Ascending aorta (tissue), 2 donors: ENCODE results near the gene PDE8B. TPM values are rescaled to one million over a fixed set of nuclear protein-coding genes. Genes with fewer than 3 reads are reported as not detected.

Experiments
- DNase-seq, 2 donors: peaks; one replicate each; pipeline ENCODE4 v3.0.0-alpha.2; 2019; ENCODE audit warnings: low spot score in 2 of 2
- H3K27ac ChIP-seq, 2 donors: fragments of 200-600 bp; sonication (generic); one replicate each; pipeline ENCODE4 v1.5.1; 2016 to 2017; ENCODE audit warnings: mild to moderate bottlenecking in 1 of 2
- H3K27me3 ChIP-seq: fragments of 200-600 bp; sonication (generic); one replicate; pipeline ENCODE4 v1.5.1; 2017
- H3K36me3 ChIP-seq, 2 donors: fragments of 200-600 bp; sonication (generic); one replicate each; pipeline ENCODE4 v1.5.1; 2016
- H3K4me1 ChIP-seq, 2 donors: fragments of 200-600 bp; sonication (generic); one replicate each; pipeline ENCODE4 v1.5.1; 2016 to 2017; ENCODE audit warnings: mild to moderate bottlenecking in 1 of 2
- H3K4me3 ChIP-seq, 2 donors: fragments of 200-600 bp; sonication (generic); one replicate each; pipeline ENCODE4 v1.5.1; 2016 to 2017; ENCODE audit warnings: mild to moderate bottlenecking in 1 of 2
- H3K9me3 ChIP-seq, 2 donors: fragments of 200-600 bp; sonication (generic); one replicate each; pipeline ENCODE4 v1.5.1; 2016
- intact Hi-C: fragments of 100-400 bp; cut with DNase I; formaldehyde crosslinking; loops from one replicate; pipeline ENCODE4 v1.15.1; 2023
- total RNA-seq: library from RNA; depleted of rRNA; stranded (reverse); fragments of >200 nt; gene quantifications from one replicate; pipeline ENCODE4 v1.1.0, GENCODE V29; 2016
- TF ChIP-seq, protein P1 (sequence below), 3 experiments: fragments of 200-600 bp in 2 of 3; fragments of 450-650 bp in 1 of 3; sonication (generic) in 2 of 3; IDR thresholded peaks; one replicate each; pipeline ENCODE4 v1.5.1; 2016 to 2019; ENCODE audit warnings: antibody characterized with exemption in 3 of 3, mild to moderate bottlenecking in 1 of 3, moderate library complexity in 1 of 3

Gene PDE8B
- total RNA-seq, 1 donor from 2014 or later = 28.1 TPM

DNA sequence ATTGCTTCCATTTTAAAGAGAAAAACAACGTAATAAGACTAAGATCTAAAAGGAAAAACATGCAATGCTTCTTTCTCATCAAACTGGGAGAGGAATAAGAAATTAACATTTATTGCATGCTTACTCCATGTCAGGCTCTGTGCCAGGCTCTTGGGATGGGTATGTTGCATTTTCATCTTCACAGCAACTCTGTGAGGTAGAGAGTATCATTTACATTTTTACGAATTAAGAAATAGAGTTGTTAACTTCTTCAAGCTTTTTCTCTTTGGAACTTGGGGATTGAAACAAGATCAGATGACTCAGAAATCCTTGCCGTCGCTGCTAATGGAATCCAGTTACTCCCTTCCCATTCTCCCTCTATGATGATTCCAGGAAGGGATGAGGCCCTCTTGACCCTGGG is 39.5 kb downstream of the PDE8B start:
- Histone ChIP-seq H3K36me3 (peaks cover 0 to 5% of the 10 kb centered on the region in 2 donors), H3K9me3 (no peaks in the 10 kb centered on the region), H3K27me3 (no peaks in the 10 kb centered on the region), H3K4me3 (no peak overlapping the region), H3K27ac (no peak overlapping the region), H3K4me1 (no peaks in the 10 kb centered on the region)
- DNase-seq = no peak
- intact Hi-C loops = no loop called here
- TF ChIP-seq, protein P1, sequence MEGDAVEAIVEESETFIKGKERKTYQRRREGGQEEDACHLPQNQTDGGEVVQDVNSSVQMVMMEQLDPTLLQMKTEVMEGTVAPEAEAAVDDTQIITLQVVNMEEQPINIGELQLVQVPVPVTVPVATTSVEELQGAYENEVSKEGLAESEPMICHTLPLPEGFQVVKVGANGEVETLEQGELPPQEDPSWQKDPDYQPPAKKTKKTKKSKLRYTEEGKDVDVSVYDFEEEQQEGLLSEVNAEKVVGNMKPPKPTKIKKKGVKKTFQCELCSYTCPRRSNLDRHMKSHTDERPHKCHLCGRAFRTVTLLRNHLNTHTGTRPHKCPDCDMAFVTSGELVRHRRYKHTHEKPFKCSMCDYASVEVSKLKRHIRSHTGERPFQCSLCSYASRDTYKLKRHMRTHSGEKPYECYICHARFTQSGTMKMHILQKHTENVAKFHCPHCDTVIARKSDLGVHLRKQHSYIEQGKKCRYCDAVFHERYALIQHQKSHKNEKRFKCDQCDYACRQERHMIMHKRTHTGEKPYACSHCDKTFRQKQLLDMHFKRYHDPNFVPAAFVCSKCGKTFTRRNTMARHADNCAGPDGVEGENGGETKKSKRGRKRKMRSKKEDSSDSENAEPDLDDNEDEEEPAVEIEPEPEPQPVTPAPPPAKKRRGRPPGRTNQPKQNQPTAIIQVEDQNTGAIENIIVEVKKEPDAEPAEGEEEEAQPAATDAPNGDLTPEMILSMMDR (IDR thresholded peaks at IDR 0.05) = no peak

DNA sequence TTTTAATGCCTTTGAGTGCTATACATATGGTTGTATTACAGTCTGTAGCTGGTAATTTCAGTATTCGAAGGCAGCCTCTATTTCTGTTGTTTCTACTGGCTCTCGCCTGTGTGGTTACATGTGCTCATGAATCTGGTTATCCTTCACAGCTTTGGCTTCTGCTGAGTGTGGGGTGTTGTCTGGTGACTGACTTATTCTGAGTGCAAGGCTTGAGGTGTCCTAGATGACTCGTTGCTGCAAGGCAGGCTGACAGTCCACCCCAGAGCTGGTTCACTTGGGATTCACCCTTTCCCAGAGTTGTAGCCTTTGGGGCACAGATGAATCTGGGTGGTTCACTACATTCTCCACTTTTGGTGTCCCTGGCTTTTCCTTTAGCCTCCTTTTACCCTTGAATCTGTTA is 41.4 kb downstream of the PDE8B start:
- Histone ChIP-seq H3K4me1 (no peaks in the 10 kb centered on the region), H3K9me3 (no peaks in the 10 kb centered on the region), H3K36me3 (peaks cover 0 to 5% of the 10 kb centered on the region in 2 donors), H3K4me3 (no peak overlapping the region), H3K27ac (no peak overlapping the region), H3K27me3 (no peaks in the 10 kb centered on the region)
- intact Hi-C loops = no loop called here
- DNase-seq = no peak
- TF ChIP-seq, protein P1 (IDR thresholded peaks at IDR 0.05) = no peak

DNA sequence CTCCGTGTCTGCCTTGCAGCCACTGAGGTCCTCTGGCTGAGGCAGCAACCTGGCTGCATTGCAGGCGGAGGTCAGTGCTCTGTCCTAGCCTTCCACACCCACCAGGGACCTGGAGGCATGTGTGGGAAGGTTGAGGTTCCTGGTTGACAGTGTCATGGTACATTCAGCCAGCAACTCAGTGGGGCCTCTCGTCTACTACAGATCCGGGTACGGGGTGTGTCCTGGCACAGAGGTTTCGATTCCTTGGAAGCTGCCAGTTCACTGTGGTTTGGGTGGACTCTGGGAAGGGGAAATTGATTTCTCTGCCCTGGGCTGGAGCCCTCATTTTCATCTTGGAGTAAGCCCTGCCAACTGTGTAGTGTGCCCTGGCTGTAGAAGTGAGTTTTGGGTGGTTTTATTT is 45.1 kb downstream of the PDE8B start:
- Histone ChIP-seq H3K4me1 (no peaks in the 10 kb centered on the region), H3K27ac (no peak overlapping the region), H3K36me3 (no peaks in the 10 kb centered on the region), H3K9me3 (no peaks in the 10 kb centered on the region), H3K27me3 (no peaks in the 10 kb centered on the region), H3K4me3 (no peak overlapping the region)
- no peak for DNase-seq
- intact Hi-C loops = no loop called here
- TF ChIP-seq, protein P1 (IDR thresholded peaks at IDR 0.05) = no peak

DNA sequence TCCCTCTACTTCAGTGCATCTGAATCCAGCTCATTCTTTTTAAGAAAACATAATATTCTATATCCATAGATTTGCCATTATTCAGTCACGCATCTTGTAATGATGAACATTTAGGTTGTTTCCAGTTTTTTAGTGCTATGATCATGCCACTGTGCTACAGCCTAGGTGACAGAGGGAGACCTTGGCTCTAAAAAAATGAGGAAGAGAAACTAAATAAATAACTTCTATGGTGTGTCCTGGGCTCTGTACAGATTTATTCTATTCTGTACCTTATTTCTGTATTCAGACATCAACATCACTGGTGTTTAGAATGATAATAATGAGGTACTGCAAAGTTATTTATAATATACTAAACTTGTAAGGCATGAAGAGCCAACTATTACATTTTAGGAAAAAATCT is 45.9 kb downstream of the PDE8B start:
- DNase-seq = no peak
- TF ChIP-seq, protein P1 (IDR thresholded peaks at IDR 0.05) = no peak
- Histone ChIP-seq H3K27ac (no peak overlapping the region), H3K9me3 (no peaks in the 10 kb centered on the region), H3K27me3 (no peaks in the 10 kb centered on the region), H3K4me1 (no peaks in the 10 kb centered on the region), H3K36me3 (no peaks in the 10 kb centered on the region), H3K4me3 (no peak overlapping the region)
- intact Hi-C loops = no loop called here

DNA sequence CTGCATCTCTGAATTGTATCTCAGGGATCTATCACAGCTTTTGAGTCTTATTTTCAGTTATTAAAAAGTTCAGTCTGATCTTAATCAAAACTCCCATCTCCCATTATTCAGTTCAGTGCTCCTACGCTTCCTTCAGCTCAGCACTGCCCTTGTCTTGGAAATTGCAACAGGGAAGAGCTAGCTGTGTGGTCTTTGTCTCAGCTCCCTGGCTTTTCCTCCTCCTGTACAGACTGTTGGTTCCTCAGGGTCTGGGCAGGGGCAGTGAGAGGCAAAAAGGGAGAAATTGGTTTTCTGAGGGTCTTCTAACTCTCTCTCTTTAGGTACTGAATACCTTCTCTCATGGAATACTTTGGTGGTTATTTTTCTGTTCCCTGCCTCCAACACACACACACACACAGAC is 48.2 kb downstream of the PDE8B start:
- Histone ChIP-seq H3K4me1 (no peaks in the 10 kb centered on the region), H3K27ac (no peak overlapping the region), H3K27me3 (no peaks in the 10 kb centered on the region), H3K4me3 (no peak overlapping the region), H3K36me3 (no peaks in the 10 kb centered on the region), H3K9me3 (no peaks in the 10 kb centered on the region)
- TF ChIP-seq, protein P1 (IDR thresholded peaks at IDR 0.05) = no peak
- DNase-seq = no peak
- intact Hi-C loops = no loop called here

DNA sequence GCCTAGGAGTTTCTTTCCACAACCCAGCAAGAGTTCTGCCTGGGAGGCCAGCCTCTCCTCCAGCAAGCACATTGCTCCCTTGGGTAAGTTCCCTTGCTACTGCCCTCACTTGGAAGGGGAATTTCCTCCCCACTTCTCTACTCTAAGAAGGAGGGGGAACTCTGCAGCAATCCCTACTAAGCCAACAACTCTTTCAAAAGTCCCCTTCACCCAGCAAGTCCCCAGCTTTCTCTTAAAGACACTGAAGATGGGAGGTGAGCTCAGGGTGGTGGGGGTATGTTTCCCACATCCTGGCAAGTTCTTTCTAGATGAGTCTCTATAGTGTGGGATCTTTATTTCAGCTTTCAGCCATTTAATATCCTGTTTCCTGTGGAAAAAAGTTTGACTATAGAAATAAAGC is 49.0 kb downstream of the PDE8B start:
- no peaks in the 10 kb centered on the region for H3K27me3 ChIP-seq

More for the DNA sequence above, 49.0 kb downstream of the PDE8B start:
- intact Hi-C loops = no loop called here
- H3K36me3 ChIP-seq = no peaks in the 10 kb centered on the region
- no peak overlapping the region for H3K27ac ChIP-seq
- TF ChIP-seq, protein P1 (IDR thresholded peaks at IDR 0.05) = no peak
- no peaks in the 10 kb centered on the region for H3K9me3 ChIP-seq
- no peaks in the 10 kb centered on the region for H3K4me1 ChIP-seq
- no peak overlapping the region for H3K4me3 ChIP-seq
- DNase-seq = no peak
